NCI-H524 treated with DMSO at 0.1 percent for 48 hours (cell line): ENCODE measurements around the gene AFF2.
A peak's percentile ranks its signal among the peaks of the same experiment; 100 is the strongest.

Experiments
- DNase-seq: peaks from one replicate; lab custom pipeline; 2025; lab: John Stamatoyannopoulos, UW

Gene AFF2

GRCh38 chrX:148741441-148741840 is 241.0 kb downstream of the AFF2 start:
- no peak for DNase-seq

- no peak for DNase-seq
Observed at GRCh38 chrX:148755111-148755510, 254.7 kb downstream of the AFF2 start.

GRCh38 chrX:148763896-148764295 is 263.5 kb downstream of the AFF2 start:
- DNase-seq, result no peak

GRCh38 chrX:148768296-148768695 is 267.9 kb downstream of the AFF2 start:
- no peak for DNase-seq

- peak; percentile 42 for DNase-seq
Observed at GRCh38 chrX:148771440-148771839, 271.0 kb downstream of the AFF2 start.

GRCh38 chrX:148774276-148774675 is 273.9 kb downstream of the AFF2 start:
- DNase-seq, result no peak

- no peak for DNase-seq
Observed at GRCh38 chrX:148784137-148784536, 283.7 kb downstream of the AFF2 start.

- DNase-seq, result peak; percentile 30
Observed at GRCh38 chrX:148784856-148785255, 284.4 kb downstream of the AFF2 start.

- no peak for DNase-seq
Observed at GRCh38 chrX:148785256-148785655, 284.8 kb downstream of the AFF2 start.

GRCh38 chrX:148788449-148788848 is 288.0 kb downstream of the AFF2 start:
- no peak for DNase-seq

- no peak for DNase-seq
Observed at GRCh38 chrX:148794350-148794749, 293.9 kb downstream of the AFF2 start.

GRCh38 chrX:148804579-148805355 is 304.4 kb downstream of the AFF2 start:
- DNase-seq, result no peak

- no peak for DNase-seq
Observed at GRCh38 chrX:148806145-148806870, 305.9 kb downstream of the AFF2 start.

GRCh38 chrX:148808833-148809232 is 308.4 kb downstream of the AFF2 start:
- DNase-seq, result no peak

GRCh38 chrX:148811236-148811635 is 310.8 kb downstream of the AFF2 start:
- DNase-seq, result no peak

- no peak for DNase-seq
Observed at GRCh38 chrX:148813422-148813821, 313.0 kb downstream of the AFF2 start.

- DNase-seq, result no peak
Observed at GRCh38 chrX:148813967-148814366, 313.6 kb downstream of the AFF2 start.

- no peak for DNase-seq
Observed at GRCh38 chrX:148815218-148815961, 315.0 kb downstream of the AFF2 start.

GRCh38 chrX:148823986-148824385 is 323.6 kb downstream of the AFF2 start:
- no peak for DNase-seq

- no peak for DNase-seq
Observed at GRCh38 chrX:148825696-148826095, 325.3 kb downstream of the AFF2 start.

- DNase-seq, result no peak
Observed at GRCh38 chrX:148836741-148837140, 336.3 kb downstream of the AFF2 start.

- DNase-seq, result no peak
Observed at GRCh38 chrX:148850631-148851030, 350.2 kb downstream of the AFF2 start.

GRCh38 chrX:148854306-148854705 is 353.9 kb downstream of the AFF2 start:
- peak; percentile 30 for DNase-seq
